ENCODE results near the gene AASS. TPM values are rescaled to one million over a fixed set of nuclear protein-coding genes. Genes with fewer than 3 reads are reported as not detected.

Gene AASS
- total RNA-seq = 37.8 and 61.6 TPM in 2 replicates

GRCh38 chr7:122143751-122144711, at the start of gene AASS:
TSS of gene AASS (minus strand) at chr7:122144249. CDS start at chr7:122133726, 10,523 bp downstream.

Other genes with a start within 250 kb of the AASS start
- not detected in 2 replicates for gene FEZF1, start 160.5 kb upstream of the AASS start, total RNA-seq